Activated CD4-positive, alpha-beta T cell treated with anti-CD3 and anti-CD28 coated beads, Interleukin-2, amount 10 ng/mL, durations not matched to agents 7 days and 5 days (primary cell): ENCODE results near the gene PTPRN2. TPM values are rescaled to one million over a fixed set of nuclear protein-coding genes. Genes with fewer than 3 reads are reported as not detected.
"Not testable (repeated sequence)": the region's sequence is repeated elsewhere in the genome, so short reads cannot be mapped to it uniquely, and the experiment has no call there.

ENCODE experiments used
- CTCF ChIA-PET: fragments of 350-600 bp; sonication (Branson Sonifier 250); formaldehyde crosslinking; loops from one replicate; lab custom pipeline; 2021; ENCODE audit warnings: antibody characterized with exemption; lab: Charles Lee
- POLR2A ChIA-PET: fragments of 350-600 bp; sonication (Branson Sonifier 250); formaldehyde crosslinking; loops from one replicate; lab custom pipeline; 2021; ENCODE audit warnings: antibody characterized with exemption; lab: Charles Lee
- DNase-seq: peaks from one replicate; pipeline ENCODE4 v3.0.0-alpha.2; 2020
- H3K27ac Mint-ChIP-seq: one replicate; pipeline ENCODE4 v1.8.0; 2021; ENCODE audit warnings: mild to moderate bottlenecking, moderate library complexity, mixed read lengths
- H3K27me3 Mint-ChIP-seq: one replicate; pipeline ENCODE4 v1.8.0; 2021; ENCODE audit warnings: mixed read lengths
- H3K36me3 Mint-ChIP-seq: one replicate; pipeline ENCODE4 v1.8.0; 2021; ENCODE audit warnings: low read depth, mixed read lengths
- H3K4me1 Mint-ChIP-seq: one replicate; pipeline ENCODE4 v1.8.0; 2021; ENCODE audit warnings: mixed read lengths
- H3K4me3 Mint-ChIP-seq: one replicate; pipeline ENCODE4 v1.8.0; 2021; ENCODE audit warnings: mild to moderate bottlenecking, moderate library complexity, mixed read lengths
- H3K9me3 Mint-ChIP-seq: one replicate; pipeline ENCODE4 v1.8.0; 2021; ENCODE audit warnings: mixed read lengths
- total RNA-seq, 2 experiments: library from RNA; stranded (reverse); gene quantifications; one replicate each; pipeline ENCODE4 v1.2.3, GENCODE V29; 2021

PTPRN2 gene
- total RNA-seq, 2 experiments from 2014 or later: 2.6 to 2.7 TPM

- DNase-seq: no peak
- Mint-ChIP-seq H3K4me1 (no peaks in the 10 kb centered on the region), H3K36me3 (peaks cover 1% of the 10 kb centered on the region), H3K9me3 (peaks cover 6% of the 10 kb centered on the region), H3K27me3 (no peaks in the 10 kb centered on the region), H3K4me3 (no peak overlapping the region), H3K27ac (no peak overlapping the region)
- POLR2A ChIA-PET: no interaction called here
- CTCF ChIA-PET: interaction anchor here (0.7 kb wide), 1 partner anchor 730 kb away, joined by 3 read pairs; no protein-coding TSS in a partner anchor
These were observed 129.5 kb downstream of the PTPRN2 start for GRCh38 chr7:158458096-158458495.

GRCh38 chr7:158457586-158457985 lies 130.0 kb downstream of the PTPRN2 start:
- H3K27ac Mint-ChIP-seq, POLR2A ChIA-PET, H3K4me3 Mint-ChIP-seq, H3K9me3 Mint-ChIP-seq, H3K36me3 Mint-ChIP-seq, DNase-seq, H3K27me3 Mint-ChIP-seq, H3K4me1 Mint-ChIP-seq: not testable (repeated sequence)
- CTCF ChIA-PET: interaction anchor here (0.7 kb wide), 1 partner anchor 730 kb away, joined by 3 read pairs; no protein-coding TSS in a partner anchor

- Mint-ChIP-seq H3K9me3 (peaks cover 6% of the 10 kb centered on the region), H3K4me1 (no peaks in the 10 kb centered on the region), H3K36me3 (peaks cover 1% of the 10 kb centered on the region), H3K4me3 (no peak overlapping the region), H3K27me3 (no peaks in the 10 kb centered on the region), H3K27ac (no peak overlapping the region)
- CTCF ChIA-PET: no interaction called here
- POLR2A ChIA-PET: no interaction called here
- no peak for DNase-seq
These were observed 133.0 kb downstream of the PTPRN2 start for GRCh38 chr7:158454631-158455030.

- CTCF ChIA-PET: no interaction called here
- POLR2A ChIA-PET: no interaction called here
- Mint-ChIP-seq H3K27me3 (no peaks in the 10 kb centered on the region), H3K27ac (no peak overlapping the region), H3K36me3 (peaks cover 1% of the 10 kb centered on the region), H3K9me3 (peaks cover 6% of the 10 kb centered on the region), H3K4me1 (no peaks in the 10 kb centered on the region), H3K4me3 (no peak overlapping the region)
- no peak for DNase-seq
These were observed 134.0 kb downstream of the PTPRN2 start for GRCh38 chr7:158453663-158454062.

- peaks cover 1% of the 10 kb centered on the region for H3K36me3 Mint-ChIP-seq
- no peak overlapping the region for H3K4me3 Mint-ChIP-seq
- no peak overlapping the region for H3K27ac Mint-ChIP-seq
- H3K9me3 Mint-ChIP-seq: peaks cover 6% of the 10 kb centered on the region
- ChIA-PET CTCF (no interaction called here), POLR2A (no interaction called here)
- no peaks in the 10 kb centered on the region for H3K4me1 Mint-ChIP-seq
- no peaks in the 10 kb centered on the region for H3K27me3 Mint-ChIP-seq
- no peak for DNase-seq
These were observed 135.3 kb downstream of the PTPRN2 start for GRCh38 chr7:158452331-158452730.

- Mint-ChIP-seq H3K27me3 (no peaks in the 10 kb centered on the region), H3K27ac (no peak overlapping the region), H3K4me1 (no peaks in the 10 kb centered on the region), H3K36me3 (peaks cover 1% of the 10 kb centered on the region), H3K4me3 (no peak overlapping the region), H3K9me3 (peaks cover 6% of the 10 kb centered on the region)
- ChIA-PET POLR2A (no interaction called here), CTCF (no interaction called here)
- no peak for DNase-seq
These were observed 137.0 kb downstream of the PTPRN2 start for GRCh38 chr7:158450476-158451124.

- no peak overlapping the region for H3K4me3 Mint-ChIP-seq
- CTCF ChIA-PET: no interaction called here
- peaks cover 1% of the 10 kb centered on the region for H3K36me3 Mint-ChIP-seq
- DNase-seq: no peak
- H3K4me1 Mint-ChIP-seq: no peaks in the 10 kb centered on the region
- POLR2A ChIA-PET: no interaction called here
- H3K9me3 Mint-ChIP-seq: peaks cover 6% of the 10 kb centered on the region
- H3K27ac Mint-ChIP-seq: no peak overlapping the region
- no peaks in the 10 kb centered on the region for H3K27me3 Mint-ChIP-seq
These were observed 137.7 kb downstream of the PTPRN2 start for GRCh38 chr7:158449942-158450341.

GRCh38 chr7:158449266-158449665 lies 138.4 kb downstream of the PTPRN2 start:
- H3K9me3 Mint-ChIP-seq: no peaks in the 10 kb centered on the region
- H3K27me3 Mint-ChIP-seq: no peaks in the 10 kb centered on the region
- H3K4me3 Mint-ChIP-seq: no peak overlapping the region
- no peak for DNase-seq
- no peak overlapping the region for H3K27ac Mint-ChIP-seq
- POLR2A ChIA-PET: no interaction called here
- no peaks in the 10 kb centered on the region for H3K4me1 Mint-ChIP-seq
- H3K36me3 Mint-ChIP-seq: no peaks in the 10 kb centered on the region
- CTCF ChIA-PET: no interaction called here

- H3K27ac Mint-ChIP-seq: no peak overlapping the region
- no peak for DNase-seq
- CTCF ChIA-PET: no interaction called here
- POLR2A ChIA-PET: no interaction called here
- no peaks in the 10 kb centered on the region for H3K4me1 Mint-ChIP-seq
- no peak overlapping the region for H3K4me3 Mint-ChIP-seq
- H3K27me3 Mint-ChIP-seq: no peaks in the 10 kb centered on the region
- no peaks in the 10 kb centered on the region for H3K9me3 Mint-ChIP-seq
- no peaks in the 10 kb centered on the region for H3K36me3 Mint-ChIP-seq
These were observed 139.1 kb downstream of the PTPRN2 start for GRCh38 chr7:158448430-158449100.

GRCh38 chr7:158447506-158448171 lies 140.0 kb downstream of the PTPRN2 start:
- Mint-ChIP-seq H3K4me1 (no peaks in the 10 kb centered on the region), H3K27me3 (no peaks in the 10 kb centered on the region), H3K4me3 (no peak overlapping the region), H3K36me3 (no peaks in the 10 kb centered on the region), H3K9me3 (no peaks in the 10 kb centered on the region), H3K27ac (no peak overlapping the region)
- ChIA-PET CTCF (interaction anchor here (0.8 kb wide), 1 partner anchor 18 kb away, joined by 3 read pairs; no protein-coding TSS in a partner anchor), POLR2A (no interaction called here)
- DNase-seq: no peak

GRCh38 chr7:158447151-158447505 lies 140.5 kb downstream of the PTPRN2 start:
- H3K36me3 Mint-ChIP-seq: no peaks in the 10 kb centered on the region
- CTCF ChIA-PET: interaction anchor here (0.8 kb wide), 1 partner anchor 18 kb away, joined by 3 read pairs; no protein-coding TSS in a partner anchor
- no peaks in the 10 kb centered on the region for H3K9me3 Mint-ChIP-seq
- no peaks in the 10 kb centered on the region for H3K27me3 Mint-ChIP-seq
- no peak overlapping the region for H3K4me3 Mint-ChIP-seq
- no peak overlapping the region for H3K27ac Mint-ChIP-seq
- POLR2A ChIA-PET: no interaction called here
- no peaks in the 10 kb centered on the region for H3K4me1 Mint-ChIP-seq
- DNase-seq: no peak

GRCh38 chr7:158446706-158447105 lies 140.9 kb downstream of the PTPRN2 start:
- H3K27me3 Mint-ChIP-seq: no peaks in the 10 kb centered on the region
- H3K36me3 Mint-ChIP-seq: no peaks in the 10 kb centered on the region
- CTCF ChIA-PET: interaction anchor here (0.8 kb wide), 1 partner anchor 17 kb away, joined by 3 read pairs; no protein-coding TSS in a partner anchor
- no peak overlapping the region for H3K4me3 Mint-ChIP-seq
- H3K27ac Mint-ChIP-seq: no peak overlapping the region
- no peaks in the 10 kb centered on the region for H3K9me3 Mint-ChIP-seq
- no peaks in the 10 kb centered on the region for H3K4me1 Mint-ChIP-seq
- POLR2A ChIA-PET: no interaction called here
- no peak for DNase-seq

GRCh38 chr7:158446281-158446680 lies 141.3 kb downstream of the PTPRN2 start:
- H3K4me3 Mint-ChIP-seq: no peak overlapping the region
- POLR2A ChIA-PET: no interaction called here

More at GRCh38 chr7:158446281-158446680, 141.3 kb downstream of the PTPRN2 start:
- Mint-ChIP-seq H3K27ac (no peak overlapping the region), H3K4me1 (no peaks in the 10 kb centered on the region), H3K36me3 (no peaks in the 10 kb centered on the region), H3K9me3 (peaks cover 2% of the 10 kb centered on the region), H3K27me3 (no peaks in the 10 kb centered on the region)
- DNase-seq: no peak
- CTCF ChIA-PET: no interaction called here
